OCI-LY7 (cell line): Measurements from ENCODE around the gene CRYBA1.

Source experiments
- EZH2phosphoT487 ChIP-seq: fragments of 200-600 bp; sonication (generic); IDR thresholded peaks from 2 replicates; pipeline ENCODE4 v1.6.1; 2018; ENCODE audit warnings: low read depth, borderline replicate concordance, mild to moderate bottlenecking, mixed run types, antibody characterized with exemption, low read length, moderate library complexity, mixed read lengths
- TF ChIP-seq, protein P1 (sequence below): fragments of 200-600 bp; sonication (generic); conservative IDR thresholded peaks from 2 replicates; pipeline ENCODE4 v1.5.1; 2014; ENCODE audit warnings: mild to moderate bottlenecking, antibody characterized with exemption, low read length, moderate library complexity, mixed read lengths

DNA sequence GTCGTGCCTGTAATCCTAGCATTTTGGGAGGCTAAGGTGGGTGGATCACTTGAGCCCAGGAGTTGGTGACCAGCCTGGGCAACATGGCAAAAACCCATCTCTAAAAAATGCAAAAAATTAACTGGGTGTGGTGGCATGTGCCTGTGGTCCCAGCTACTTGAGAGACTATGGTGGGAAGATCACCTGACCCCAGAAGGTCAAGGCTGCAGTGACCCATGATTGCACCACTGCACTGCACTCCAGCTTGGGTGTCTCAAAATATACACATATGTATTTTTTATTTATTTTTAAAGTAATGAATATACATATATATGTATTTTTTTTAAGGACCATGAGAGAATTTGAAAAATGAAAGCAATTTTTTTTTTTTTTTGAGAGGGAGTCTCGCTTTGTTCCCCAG lies 52.4 kb downstream of the CRYBA1 start:
- TF ChIP-seq, protein P1, sequence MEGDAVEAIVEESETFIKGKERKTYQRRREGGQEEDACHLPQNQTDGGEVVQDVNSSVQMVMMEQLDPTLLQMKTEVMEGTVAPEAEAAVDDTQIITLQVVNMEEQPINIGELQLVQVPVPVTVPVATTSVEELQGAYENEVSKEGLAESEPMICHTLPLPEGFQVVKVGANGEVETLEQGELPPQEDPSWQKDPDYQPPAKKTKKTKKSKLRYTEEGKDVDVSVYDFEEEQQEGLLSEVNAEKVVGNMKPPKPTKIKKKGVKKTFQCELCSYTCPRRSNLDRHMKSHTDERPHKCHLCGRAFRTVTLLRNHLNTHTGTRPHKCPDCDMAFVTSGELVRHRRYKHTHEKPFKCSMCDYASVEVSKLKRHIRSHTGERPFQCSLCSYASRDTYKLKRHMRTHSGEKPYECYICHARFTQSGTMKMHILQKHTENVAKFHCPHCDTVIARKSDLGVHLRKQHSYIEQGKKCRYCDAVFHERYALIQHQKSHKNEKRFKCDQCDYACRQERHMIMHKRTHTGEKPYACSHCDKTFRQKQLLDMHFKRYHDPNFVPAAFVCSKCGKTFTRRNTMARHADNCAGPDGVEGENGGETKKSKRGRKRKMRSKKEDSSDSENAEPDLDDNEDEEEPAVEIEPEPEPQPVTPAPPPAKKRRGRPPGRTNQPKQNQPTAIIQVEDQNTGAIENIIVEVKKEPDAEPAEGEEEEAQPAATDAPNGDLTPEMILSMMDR = no peak
- no peak for TF ChIP-seq EZH2phosphoT487
